GM12891 (cell line): ENCODE measurements around the gene CTSE.
A peak's percentile ranks its signal among the peaks of the same experiment; 100 is the strongest.

Experiments
- DNase-seq: peaks from one replicate; pipeline ENCODE4 v3.0.0; 2011; ENCODE audit warnings: low spot score; ENCODE audit not compliant: insufficient read length
- FAIRE-seq: peaks from 2 replicates; lab custom pipeline; 2011; peaks lifted over from hg19 to GRCh38; lab: Jason Lieb, UNC
- PAX5 ChIP-seq: IDR thresholded peaks from 2 replicates; pipeline ENCODE4 v1.6.1; 2011; ENCODE audit warnings: low read length, moderate library complexity, mild to moderate bottlenecking; ENCODE audit not compliant: insufficient read depth, severe bottlenecking
- POLR2A ChIP-seq: IDR thresholded peaks from 2 replicates; pipeline ENCODE4 v1.6.1; 2011; ENCODE audit warnings: low read depth, low read length, control low read depth
- POLR2AphosphoS5 ChIP-seq: IDR thresholded peaks from 2 replicates; pipeline ENCODE4 v1.6.1; 2011; ENCODE audit warnings: low read depth, low read length, control low read depth
- POU2F2 ChIP-seq: IDR thresholded peaks from 2 replicates; pipeline ENCODE4 v1.6.1; 2011; ENCODE audit warnings: low read depth, mild to moderate bottlenecking, control low read depth, low read length, moderate library complexity
- SPI1 ChIP-seq: IDR thresholded peaks from 2 replicates; pipeline ENCODE4 v1.6.1; 2011; ENCODE audit warnings: low read depth, low read length, control low read depth
- TAF1 ChIP-seq: IDR thresholded peaks from 2 replicates; pipeline ENCODE4 v1.6.1; 2011; ENCODE audit warnings: low read depth, low read length, control low read depth

Gene CTSE

DNA sequence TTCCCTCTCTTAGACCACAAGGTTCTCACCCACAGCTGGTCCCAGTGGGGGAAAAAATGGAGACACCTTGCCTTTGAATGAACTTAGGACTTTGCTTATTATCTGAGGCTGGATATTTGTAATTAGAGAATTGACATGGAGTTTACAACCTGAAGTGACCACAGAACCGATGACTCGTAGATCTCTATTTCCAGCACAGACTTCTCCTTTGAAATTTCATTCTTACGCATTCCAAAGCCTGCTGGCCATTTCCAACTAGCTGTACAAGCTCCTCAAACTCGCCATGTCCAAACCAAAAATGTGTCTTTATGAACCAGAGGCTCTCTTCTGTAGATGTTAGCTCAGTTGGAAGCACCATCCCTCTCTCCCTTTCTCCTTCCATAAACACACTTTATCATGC, 32.5 kb downstream of the CTSE start:
- DNase-seq, result no peak
- TF ChIP-seq POLR2A (no peak), POLR2AphosphoS5 (no peak), SPI1 (no peak), POU2F2 (no peak)
- FAIRE-seq, result no peak

DNA sequence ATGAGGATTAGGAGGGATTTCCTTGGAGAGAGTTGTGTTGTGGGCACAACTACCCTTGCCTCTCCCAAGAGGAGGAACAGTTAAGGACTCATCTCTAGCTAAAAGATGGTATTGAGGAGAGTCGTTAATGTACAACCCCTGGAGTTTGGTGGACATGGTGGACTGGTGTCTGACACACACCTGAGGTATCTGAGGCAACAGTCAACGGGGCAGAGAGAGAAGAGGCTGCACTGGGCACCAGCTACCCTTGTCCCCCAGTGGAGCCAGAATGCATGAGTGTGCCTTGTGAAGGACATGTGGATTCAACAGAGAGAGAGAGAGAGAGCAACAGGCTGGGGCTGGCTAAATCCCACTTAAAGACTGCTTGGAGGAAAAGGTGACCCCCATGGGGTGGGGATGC, 33.5 kb downstream of the CTSE start:
- TF ChIP-seq POLR2A, result no peak
- no peak for TF ChIP-seq POU2F2
- TF ChIP-seq TAF1, result no peak
- TF ChIP-seq PAX5, result no peak
- TF ChIP-seq SPI1, result no peak
- no peak for TF ChIP-seq POLR2AphosphoS5
- no peak for FAIRE-seq

DNA sequence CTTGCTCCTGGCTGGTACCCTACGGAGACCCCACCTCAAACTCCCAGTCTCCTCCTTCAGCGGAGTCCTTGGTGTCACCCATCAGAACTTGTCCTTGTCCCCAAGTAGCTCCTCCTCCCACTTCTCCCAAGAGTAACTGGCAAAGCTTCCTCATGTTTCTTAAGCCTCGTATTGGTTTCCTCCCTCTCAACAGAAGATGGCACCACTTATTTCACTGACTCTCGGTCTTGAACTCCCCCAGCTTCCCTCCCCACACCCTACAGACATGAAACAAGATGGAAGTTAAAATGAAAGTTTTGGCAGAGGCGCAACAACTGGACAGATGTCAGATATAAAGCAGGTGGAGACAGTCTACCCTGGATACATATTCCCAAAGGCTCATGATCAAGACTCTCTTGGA, 33.9 kb downstream of the CTSE start:
- FAIRE-seq (no peak), DNase-seq (no peak)
- TF ChIP-seq POU2F2 (no peak), PAX5 (no peak), TAF1 (no peak), POLR2A (no peak), POLR2AphosphoS5 (no peak), SPI1 (no peak)

More for the DNA sequence above, 33.5 kb downstream of the CTSE start:
- no peak for DNase-seq

DNA sequence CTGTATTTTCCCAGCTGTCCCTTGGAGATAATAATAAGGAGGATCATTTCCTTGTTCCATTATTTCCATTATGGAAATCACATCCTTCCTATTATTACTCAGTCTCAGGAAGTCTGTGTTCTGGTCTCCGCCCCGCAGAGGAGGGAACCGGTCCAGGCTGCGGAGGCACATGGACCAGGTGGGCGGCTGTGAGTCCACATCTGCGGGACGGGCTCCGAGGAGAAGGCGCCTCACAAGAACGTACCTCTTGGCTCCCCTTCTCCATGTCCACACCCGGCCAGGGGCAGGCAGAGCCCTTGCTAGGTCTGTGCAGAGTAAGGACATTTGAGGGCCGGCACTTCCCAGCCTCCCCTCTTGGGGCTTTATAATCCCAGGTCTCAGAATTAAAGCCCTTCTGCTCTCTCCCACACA, 35.1 kb downstream of the CTSE start:
- no peak for FAIRE-seq
- TF ChIP-seq TAF1 (no peak), SPI1 (no peak), PAX5 (no peak), POLR2AphosphoS5 (no peak), POU2F2 (no peak), POLR2A (no peak)

DNA sequence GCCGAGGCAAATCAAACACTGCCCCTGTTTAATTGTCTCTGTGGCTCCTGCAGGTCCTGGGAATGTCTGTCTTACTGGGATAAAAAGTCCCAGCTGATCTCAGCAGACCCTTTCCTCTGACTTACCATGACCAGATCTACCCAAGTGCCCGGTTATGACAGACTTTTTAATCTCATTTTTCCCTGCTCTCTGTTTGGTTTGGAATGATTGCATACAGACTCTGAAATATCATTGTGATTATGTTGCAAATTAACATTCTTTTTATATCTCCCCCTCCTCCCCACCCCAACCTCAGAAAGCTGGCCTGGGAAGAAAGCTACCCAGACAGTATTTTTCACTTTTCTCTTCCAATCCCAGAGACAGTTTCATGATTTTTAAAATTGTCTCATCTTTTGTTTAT, 36.8 kb downstream of the CTSE start:
- DNase-seq, result no peak
- TF ChIP-seq POLR2A, result no peak
- TF ChIP-seq POU2F2, result no peak
- TF ChIP-seq PAX5, result no peak
- no peak for TF ChIP-seq SPI1
- no peak for TF ChIP-seq POLR2AphosphoS5
- TF ChIP-seq TAF1, result no peak
- no peak for FAIRE-seq

More for the DNA sequence above, 35.1 kb downstream of the CTSE start:
- DNase-seq, result no peak

DNA sequence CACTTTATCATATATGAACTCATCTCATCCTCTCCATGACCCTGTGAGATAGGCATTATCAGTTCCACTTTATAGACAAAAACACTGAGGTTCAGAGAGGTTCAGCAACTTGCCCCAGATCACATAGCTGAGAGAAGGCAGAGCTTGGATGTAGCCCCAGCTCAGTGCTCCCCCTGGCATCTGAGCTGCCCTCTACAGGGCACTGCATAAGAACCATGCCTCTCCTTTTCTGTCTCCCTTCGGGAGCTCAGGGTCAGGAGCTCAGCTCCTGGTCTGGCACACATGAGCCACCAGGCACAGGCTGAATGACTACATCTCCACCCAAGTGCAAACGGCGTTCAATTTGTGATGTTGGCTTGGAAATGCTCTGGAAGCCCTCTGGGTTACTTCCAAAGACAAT, 37.4 kb downstream of the CTSE start:
- no peak for FAIRE-seq
- DNase-seq, result no peak
- TF ChIP-seq SPI1 (no peak), POLR2AphosphoS5 (no peak), PAX5 (no peak), POLR2A (no peak), POU2F2 (no peak), TAF1 (no peak)

DNA sequence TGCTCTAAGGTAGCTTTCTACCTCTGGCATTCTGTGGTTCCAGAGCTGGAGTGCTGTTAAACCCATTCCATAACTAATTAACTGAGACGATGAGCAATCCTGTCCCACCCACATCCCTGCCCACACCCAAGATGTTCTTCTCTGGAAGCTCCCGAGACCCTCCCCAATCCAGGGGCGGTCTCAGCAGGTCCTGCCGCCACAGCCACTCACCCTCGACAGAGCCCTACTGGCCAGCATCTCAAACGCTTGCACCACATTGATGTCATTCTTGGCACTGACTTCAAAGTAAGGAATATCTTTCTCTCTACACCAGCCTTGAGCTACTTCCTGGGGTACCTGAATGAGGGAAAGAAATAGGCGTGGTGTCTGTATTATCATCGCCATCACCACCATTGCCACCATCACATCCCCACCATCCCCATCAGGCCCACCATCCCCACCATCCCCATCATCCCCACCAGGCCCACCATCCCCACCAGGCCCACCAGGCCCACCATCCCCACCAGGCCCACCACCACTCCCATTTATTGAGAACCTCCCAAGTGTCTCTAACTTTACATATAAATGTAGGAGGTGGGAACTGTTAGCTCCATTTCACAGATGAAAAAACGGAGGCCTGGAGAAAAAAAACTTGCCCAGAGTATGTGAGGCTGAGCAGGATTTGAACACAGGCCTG, 38.2 kb downstream of the CTSE start:
- no peak for DNase-seq
- no peak for FAIRE-seq
- TF ChIP-seq TAF1 (no peak), POU2F2 (no peak), POLR2A (no peak), POLR2AphosphoS5 (no peak), PAX5 (no peak), SPI1 (no peak)

DNA sequence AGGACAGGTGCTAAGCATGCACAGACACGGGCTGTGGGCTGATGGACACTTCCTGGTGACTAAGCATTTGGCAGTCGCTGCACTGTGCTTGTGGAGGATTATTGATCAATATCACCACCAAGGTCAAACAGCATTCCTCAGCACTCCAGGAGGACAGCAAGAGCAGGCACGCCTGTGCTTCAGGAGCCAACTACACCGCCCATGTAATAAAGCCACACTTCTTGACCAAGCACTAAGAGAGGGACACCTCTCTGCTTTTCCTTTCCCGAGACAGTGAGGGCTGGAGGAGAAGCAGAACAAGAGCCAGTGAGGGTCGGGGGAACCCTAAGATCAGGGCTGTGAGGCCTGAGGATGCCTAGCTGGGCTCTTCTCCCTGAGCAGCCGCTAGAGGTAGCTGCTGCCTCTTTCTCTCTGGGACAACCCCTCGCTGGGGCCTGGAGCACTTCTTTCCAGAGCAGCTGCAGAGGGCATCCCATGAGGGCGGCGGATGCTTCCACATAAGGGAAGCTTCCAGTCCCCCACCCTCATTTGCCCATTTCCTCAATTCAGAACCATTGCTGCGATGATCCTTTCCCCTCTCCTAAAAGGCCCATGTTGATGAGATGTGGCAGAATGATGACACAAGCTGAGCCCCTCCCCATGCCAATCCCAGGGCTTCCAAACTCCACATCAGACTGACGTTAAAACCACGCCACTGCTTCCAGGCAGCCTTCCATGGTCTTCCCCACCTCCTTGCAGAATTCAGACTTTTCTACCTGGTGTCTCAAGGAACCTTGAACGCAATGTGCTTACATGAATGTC, 39.6 kb downstream of the CTSE start:
- no peak for TF ChIP-seq TAF1
- no peak for TF ChIP-seq POU2F2
- FAIRE-seq (no peak), DNase-seq (peak; percentile 49)

DNA sequence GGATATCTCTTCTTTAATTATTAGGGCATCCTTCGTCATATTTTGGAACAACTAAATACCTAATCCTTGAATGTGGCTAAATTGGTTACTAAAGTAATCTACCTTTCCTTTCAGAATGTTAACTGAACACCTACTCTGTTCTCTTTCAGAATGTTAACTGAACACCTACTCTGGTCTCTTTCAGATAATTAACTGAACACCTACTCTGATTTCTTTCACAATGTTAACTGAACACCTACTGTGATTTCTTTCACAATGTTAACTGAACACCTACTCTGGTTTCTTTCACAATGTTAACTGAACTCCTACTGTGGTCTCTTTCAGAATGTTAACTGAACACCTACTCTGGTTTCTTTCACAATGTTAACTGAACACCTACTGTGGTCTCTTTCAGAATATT, 42.4 kb downstream of the CTSE start:
- DNase-seq (no peak), FAIRE-seq (no peak)
- no peak for TF ChIP-seq POLR2AphosphoS5
- TF ChIP-seq TAF1, result no peak
- no peak for TF ChIP-seq POU2F2
- TF ChIP-seq PAX5, result no peak
- TF ChIP-seq POLR2A, result no peak
- no peak for TF ChIP-seq SPI1

DNA sequence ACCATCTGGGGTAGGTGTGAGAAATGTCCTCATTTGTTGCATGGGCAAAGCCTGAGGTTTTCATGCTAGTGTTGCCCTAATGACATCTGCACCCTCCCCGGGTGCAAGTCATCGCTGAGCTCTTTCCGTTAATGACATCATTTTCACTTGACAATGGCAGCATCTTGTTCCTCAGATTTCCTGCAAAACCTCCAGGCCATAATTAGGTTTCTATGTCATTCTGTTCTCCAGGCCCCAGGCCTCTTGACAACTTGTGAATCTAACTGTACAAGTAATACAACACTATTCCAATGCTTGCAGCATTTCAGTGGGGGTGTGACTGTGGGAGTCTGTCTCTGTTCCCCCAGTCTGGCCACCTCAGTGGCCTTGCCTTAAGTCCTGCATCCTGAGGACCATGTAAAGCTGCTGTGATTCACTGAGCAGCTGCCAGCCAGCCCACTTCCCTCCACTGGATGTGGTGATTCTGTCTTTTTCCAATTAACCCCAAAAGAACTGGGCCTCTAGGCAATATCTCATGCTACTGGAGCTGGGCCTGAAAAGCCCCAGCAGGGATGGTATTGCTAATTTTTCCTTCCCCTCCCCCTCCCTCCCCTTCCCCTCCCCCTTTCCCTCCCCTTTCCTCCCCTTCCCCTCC, 43.3 kb downstream of the CTSE start:
- FAIRE-seq, result no peak
- no peak for TF ChIP-seq PAX5
- TF ChIP-seq POLR2AphosphoS5, result no peak
- TF ChIP-seq SPI1, result no peak
- no peak for TF ChIP-seq POU2F2
- no peak for TF ChIP-seq TAF1
- TF ChIP-seq POLR2A, result no peak
- no peak for DNase-seq
